ENCODE measurements around the gene KIRREL2.

- TF ChIP-seq CTCF (IDR thresholded peaks at IDR 0.05) (no peak), POLR2AphosphoS5 (IDR thresholded peaks at IDR 0.05; ENCODE audit: low read depth, low read length) (no peak), TCF7L2 (IDR thresholded peaks at IDR 0.05; ENCODE audit: low read depth, low read length) (no peak), REST (IDR thresholded peaks at IDR 0.05; ENCODE audit: insufficient read depth in 1 of 2, low read depth in 2 of 2, low read length in 1 of 2) (no peak), SIN3A (IDR thresholded peaks at IDR 0.05; ENCODE audit: borderline replicate concordance, insufficient read depth, low read depth, low read length) (no peak)
Observed at GRCh38 chr19:35901055-35901644, 44.4 kb downstream of the KIRREL2 start.
